ENCODE measurements around the gene PKDREJ.

Gene PKDREJ

GRCh38 chr22:46237453-46238124 lies 25.6 kb downstream of the PKDREJ start:
- DNase-seq, result peak; percentile 83

- DNase-seq, result no peak
These were observed 28.2 kb downstream of the PKDREJ start for GRCh38 chr22:46234969-46235368.

- DNase-seq, result peak; percentile 18
These were observed 29.9 kb downstream of the PKDREJ start for GRCh38 chr22:46233231-46233630.

- no peak for DNase-seq
These were observed 32.8 kb downstream of the PKDREJ start for GRCh38 chr22:46230262-46230901.

GRCh38 chr22:46229701-46230100 lies 33.4 kb downstream of the PKDREJ start:
- DNase-seq, result no peak

GRCh38 chr22:46226577-46226976 lies 36.6 kb downstream of the PKDREJ start:
- no peak for DNase-seq

- no peak for DNase-seq
These were observed 37.5 kb downstream of the PKDREJ start for GRCh38 chr22:46225631-46226030.

- DNase-seq, result no peak
These were observed 38.2 kb downstream of the PKDREJ start for GRCh38 chr22:46224898-46225290.

- DNase-seq, result no peak
These were observed 38.9 kb downstream of the PKDREJ start for GRCh38 chr22:46224044-46224897.

GRCh38 chr22:46220921-46221320 lies 42.2 kb downstream of the PKDREJ start:
- DNase-seq, result no peak

- peak; percentile 69 for DNase-seq
These were observed 43.5 kb downstream of the PKDREJ start for GRCh38 chr22:46219636-46220035.

- DNase-seq, result no peak
These were observed 48.5 kb downstream of the PKDREJ start for GRCh38 chr22:46214616-46215015.

- no peak for DNase-seq
These were observed 49.0 kb downstream of the PKDREJ start for GRCh38 chr22:46214149-46214548.

GRCh38 chr22:46213052-46213451 lies 50.1 kb downstream of the PKDREJ start:
- no peak for DNase-seq

GRCh38 chr22:46212195-46212594 lies 50.9 kb downstream of the PKDREJ start:
- DNase-seq, result no peak

GRCh38 chr22:46209262-46209661 lies 53.9 kb downstream of the PKDREJ start:
- DNase-seq, result no peak

Measured in NCI-H2029 (cell line).